Fibroblast of lung (primary cell): ENCODE measurements around the gene POR. TPM values are rescaled to one million over a fixed set of nuclear protein-coding genes. Genes with fewer than 3 reads are reported as not detected.
"Not testable (repeated sequence)": the region's sequence is repeated elsewhere in the genome, so short reads cannot be mapped to it uniquely, and the experiment has no call there.

ENCODE experiments used
- DNase-seq, 2 donors: peaks; one replicate each; pipeline versions ENCODE4 v3.0.0 to v3.0.0-alpha.2; 2010; ENCODE audit warnings: low read depth in 2 of 2
- H2AFZ ChIP-seq: 2 replicates; pipeline ENCODE4 v1.5.1; 2012; ENCODE audit warnings: low read length, control low read depth, inconsistent platforms
- H3K27ac ChIP-seq: 2 replicates; pipeline ENCODE4 v1.5.1; 2011; ENCODE audit warnings: low read length, control low read depth; ENCODE audit not compliant: insufficient read depth
- H3K27me3 ChIP-seq: 2 replicates; pipeline ENCODE4 v1.5.1; 2011; ENCODE audit warnings: mild to moderate bottlenecking, low read length; ENCODE audit not compliant: control insufficient read depth, insufficient read depth
- H3K36me3 ChIP-seq: 2 replicates; pipeline ENCODE4 v1.5.1; 2011; ENCODE audit warnings: low read length; ENCODE audit not compliant: control insufficient read depth, insufficient read depth
- H3K4me1 ChIP-seq: 2 replicates; pipeline ENCODE4 v1.5.1; 2011; ENCODE audit warnings: low read length; ENCODE audit not compliant: control insufficient read depth, insufficient read depth; ENCODE audit errors: extremely low read depth
- H3K4me2 ChIP-seq: 2 replicates; pipeline ENCODE4 v1.5.1; 2011; ENCODE audit warnings: low read length, control low read depth; ENCODE audit not compliant: insufficient read depth; ENCODE audit errors: extremely low read depth
- H3K4me3 ChIP-seq, 4 experiments: fragments of 200-600 bp in 1 of 4; sonication (generic) in 1 of 4; replicated peaks in 1 of 4; 2 replicates each; pipeline ENCODE4 v1.5.1; 2011 to 2016; ENCODE audit warnings: low read length in 4 of 4, low read depth in 3 of 4, mild to moderate bottlenecking in 3 of 4, control low read depth in 2 of 4, inconsistent platforms in 1 of 4, mixed read lengths in 1 of 4; ENCODE audit not compliant: insufficient read depth in 1 of 4; ENCODE audit errors: control extremely low read depth in 1 of 4
- H3K79me2 ChIP-seq: 2 replicates; pipeline ENCODE4 v1.5.1; 2012; ENCODE audit warnings: mild to moderate bottlenecking, low read length, inconsistent platforms; ENCODE audit not compliant: control insufficient read depth, insufficient read depth
- H3K9ac ChIP-seq: 2 replicates; pipeline ENCODE4 v1.5.1; 2011; ENCODE audit warnings: mild to moderate bottlenecking, low read length, control low read depth; ENCODE audit not compliant: insufficient read depth
- H3K9me3 ChIP-seq: 2 replicates; pipeline ENCODE4 v1.5.1; 2012; ENCODE audit warnings: low read depth, low read length; ENCODE audit not compliant: control insufficient read depth, insufficient read depth
- H4K20me1 ChIP-seq: 2 replicates; pipeline ENCODE4 v1.5.1; 2011; ENCODE audit warnings: low read length; ENCODE audit not compliant: control insufficient read depth, insufficient read depth; ENCODE audit errors: extremely low read depth
- CTCF ChIP-seq, 2 donors: IDR thresholded peaks in 1 of 2; conservative IDR thresholded peaks in 1 of 2; 1 replicate in 1 of 2; 2 replicates in 1 of 2; pipeline ENCODE4 v1.5.1; 2011 to 2012; ENCODE audit warnings: low read length in 2 of 2, control low read depth in 1 of 2, inconsistent platforms in 1 of 2, low read depth in 1 of 2, mild to moderate bottlenecking in 1 of 2
- EZH2 ChIP-seq: IDR thresholded peaks from 2 replicates; pipeline ENCODE4 v1.5.1; 2012; ENCODE audit warnings: low read length, control low read depth, mild to moderate bottlenecking; ENCODE audit errors: missing control alignments
- polyA plus RNA-seq, 2 donors: library from polyadenylated mRNA; depleted of rRNA in 1 of 2; stranded (reverse) in 1 of 2; unstranded in 1 of 2; fragments of >200 nt; gene quantifications; 2 replicates each; pipeline ENCODE4 v1.2.1, GENCODE V29; 2011 to 2012; ENCODE audit warnings: missing spikeins in 1 of 2
- total RNA-seq: library from RNA; depleted of rRNA; stranded (reverse); fragments of >200 nt; gene quantifications from 2 replicates; pipeline ENCODE4 v1.2.1, GENCODE V29; 2014

Gene POR
- total and polyA plus RNA-seq, 2 donors (not counting 1 experiment from before 2014, with no cell fraction given) = 36.2 to 207 TPM

GRCh38 chr7:75889223-75889825, 25.6 kb upstream of the POR start:
- Histone ChIP-seq H2AFZ (no peak overlapping the region), H4K20me1 (no peaks in the 10 kb centered on the region), H3K4me3 (no peak overlapping the region), H3K79me2 (no peaks in the 10 kb centered on the region), H3K9me3 (no peaks in the 10 kb centered on the region), H3K4me2 (no peak overlapping the region), H3K27me3 (no peaks in the 10 kb centered on the region), H3K27ac (no peak overlapping the region), H3K9ac (no peak overlapping the region), H3K36me3 (peaks cover 6% of the 10 kb centered on the region), H3K4me1 (peaks cover 5% of the 10 kb centered on the region)
- DNase-seq = no peak
- TF ChIP-seq EZH2 = no peak
- TF ChIP-seq CTCF (conservative IDR thresholded peaks at IDR 0.05 in 1 of 2, IDR thresholded peaks at IDR 0.05 in 1 of 2; ENCODE audit: low read depth in 1 of 2, low read length in 2 of 2) = no peak

- H3K9ac ChIP-seq = no peak overlapping the region
- H3K4me3 ChIP-seq = no peak overlapping the region
- peaks cover 4% of the 10 kb centered on the region for H3K36me3 ChIP-seq
- no peak overlapping the region for H2AFZ ChIP-seq
- peaks cover 5% of the 10 kb centered on the region for H3K4me1 ChIP-seq
- H4K20me1 ChIP-seq = no peaks in the 10 kb centered on the region
- H3K79me2 ChIP-seq = no peaks in the 10 kb centered on the region
- TF ChIP-seq CTCF (conservative IDR thresholded peaks at IDR 0.05 in 1 of 2, IDR thresholded peaks at IDR 0.05 in 1 of 2; ENCODE audit: low read depth in 1 of 2, low read length in 2 of 2) = no peak
- TF ChIP-seq EZH2 = no peak
- no peak overlapping the region for H3K4me2 ChIP-seq
- H3K9me3 ChIP-seq = no peaks in the 10 kb centered on the region
- no peak overlapping the region for H3K27ac ChIP-seq
- no peaks in the 10 kb centered on the region for H3K27me3 ChIP-seq
- DNase-seq = peak in 1 of 2 donors; percentile 86
Measured at GRCh38 chr7:75889826-75890225, 25.1 kb upstream of the POR start.

GRCh38 chr7:75891237-75891636, 23.7 kb upstream of the POR start:
- H3K4me1 ChIP-seq = not testable (repeated sequence)

More at GRCh38 chr7:75891237-75891636, 23.7 kb upstream of the POR start:
- H3K36me3 ChIP-seq, H3K4me2 ChIP-seq, H3K27ac ChIP-seq, H2AFZ ChIP-seq, H3K4me3 ChIP-seq, H3K79me2 ChIP-seq, H4K20me1 ChIP-seq, H3K9me3 ChIP-seq, H3K9ac ChIP-seq, H3K27me3 ChIP-seq: not testable (repeated sequence)
- DNase-seq = peak in 1 of 2 donors; percentile 26
